ELF-1 (cell line): ENCODE results near the gene SCARB1.

Experiments
- DNase-seq: peaks from one replicate; pipeline ENCODE4 v3.0.0-alpha.2; 2016; ENCODE audit warnings: low read depth, low spot score

The SCARB1 gene

GRCh38 chr12:124797321-124797720 lies 66.3 kb downstream of the SCARB1 start:
- no peak for DNase-seq

- no peak for DNase-seq
These were observed 67.2 kb downstream of the SCARB1 start for GRCh38 chr12:124796303-124796960.

- DNase-seq: no peak
These were observed 68.3 kb downstream of the SCARB1 start for GRCh38 chr12:124795081-124795948.

GRCh38 chr12:124792961-124793441 lies 70.7 kb downstream of the SCARB1 start:
- no peak for DNase-seq

- no peak for DNase-seq
These were observed 71.5 kb downstream of the SCARB1 start for GRCh38 chr12:124792156-124792555.

- DNase-seq: no peak
These were observed 72.8 kb downstream of the SCARB1 start for GRCh38 chr12:124790650-124791400.

- no peak for DNase-seq
These were observed 74.6 kb downstream of the SCARB1 start for GRCh38 chr12:124788936-124789555.

- peak; percentile 82 for DNase-seq
These were observed 77.4 kb downstream of the SCARB1 start for GRCh38 chr12:124786061-124786964.

GRCh38 chr12:124784871-124785572 lies 78.6 kb downstream of the SCARB1 start:
- no peak for DNase-seq

- DNase-seq: no peak
These were observed 80.6 kb downstream of the SCARB1 start for GRCh38 chr12:124783087-124783486.

GRCh38 chr12:124782132-124782531 lies 81.5 kb downstream of the SCARB1 start:
- DNase-seq: no peak

- no peak for DNase-seq
These were observed 82.6 kb downstream of the SCARB1 start for GRCh38 chr12:124780752-124781685.

GRCh38 chr12:124780336-124780735 lies 83.3 kb downstream of the SCARB1 start:
- DNase-seq: no peak

- no peak for DNase-seq
These were observed 84.2 kb downstream of the SCARB1 start for GRCh38 chr12:124779161-124780141.

GRCh38 chr12:124778411-124778810 lies 85.3 kb downstream of the SCARB1 start:
- no peak for DNase-seq

- DNase-seq: no peak
These were observed 86.0 kb downstream of the SCARB1 start for GRCh38 chr12:124777399-124778372.
